Mammary epithelial cell (primary cell): ENCODE measurements around the gene CALML5.

ENCODE experiments used
- EZH2 ChIP-seq: IDR thresholded peaks from 2 replicates; pipeline ENCODE4 v1.6.1; 2012; ENCODE audit warnings: low read length, inconsistent platforms, borderline replicate concordance
- TF ChIP-seq, protein P1 (sequence below), 2 donors: IDR thresholded peaks in 1 of 2; conservative IDR thresholded peaks in 1 of 2; 2 replicates each; pipeline ENCODE4 v1.5.1; 2011 to 2012; ENCODE audit warnings: inconsistent platforms in 2 of 2, low read length in 2 of 2, mild to moderate bottlenecking in 2 of 2, control low read depth in 1 of 2, low read depth in 1 of 2; ENCODE audit not compliant: insufficient read depth in 1 of 2; ENCODE audit errors: extremely low read depth in 1 of 2

DNA sequence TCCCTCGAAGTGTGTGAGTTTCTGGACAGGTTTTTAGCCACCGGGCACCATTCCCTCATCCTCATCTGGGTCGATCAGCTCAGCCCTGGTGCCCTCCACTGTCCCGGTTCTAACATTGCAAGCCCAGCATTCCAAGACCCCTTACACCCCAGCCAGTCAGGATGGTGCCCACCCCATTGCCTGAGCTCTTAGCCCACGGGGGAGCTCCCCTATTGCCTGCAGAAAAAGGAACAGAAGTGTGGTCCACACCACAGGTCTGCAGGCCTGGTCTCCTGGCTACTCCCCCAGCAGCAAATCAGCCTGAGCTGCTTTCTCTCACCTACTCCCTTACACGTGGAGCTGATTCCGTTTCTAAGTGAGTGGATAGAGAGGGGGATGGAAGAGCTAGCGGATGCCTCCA lies 4.8 kb downstream of the CALML5 start:
- TF ChIP-seq, protein P1, sequence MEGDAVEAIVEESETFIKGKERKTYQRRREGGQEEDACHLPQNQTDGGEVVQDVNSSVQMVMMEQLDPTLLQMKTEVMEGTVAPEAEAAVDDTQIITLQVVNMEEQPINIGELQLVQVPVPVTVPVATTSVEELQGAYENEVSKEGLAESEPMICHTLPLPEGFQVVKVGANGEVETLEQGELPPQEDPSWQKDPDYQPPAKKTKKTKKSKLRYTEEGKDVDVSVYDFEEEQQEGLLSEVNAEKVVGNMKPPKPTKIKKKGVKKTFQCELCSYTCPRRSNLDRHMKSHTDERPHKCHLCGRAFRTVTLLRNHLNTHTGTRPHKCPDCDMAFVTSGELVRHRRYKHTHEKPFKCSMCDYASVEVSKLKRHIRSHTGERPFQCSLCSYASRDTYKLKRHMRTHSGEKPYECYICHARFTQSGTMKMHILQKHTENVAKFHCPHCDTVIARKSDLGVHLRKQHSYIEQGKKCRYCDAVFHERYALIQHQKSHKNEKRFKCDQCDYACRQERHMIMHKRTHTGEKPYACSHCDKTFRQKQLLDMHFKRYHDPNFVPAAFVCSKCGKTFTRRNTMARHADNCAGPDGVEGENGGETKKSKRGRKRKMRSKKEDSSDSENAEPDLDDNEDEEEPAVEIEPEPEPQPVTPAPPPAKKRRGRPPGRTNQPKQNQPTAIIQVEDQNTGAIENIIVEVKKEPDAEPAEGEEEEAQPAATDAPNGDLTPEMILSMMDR (conservative IDR thresholded peaks at IDR 0.05 in 1 of 2, IDR thresholded peaks at IDR 0.05 in 1 of 2; ENCODE audit: extremely low read depth in 1 of 2, insufficient read depth in 1 of 2, low read depth in 1 of 2, low read length in 2 of 2), result no peak
- no peak for TF ChIP-seq EZH2
